Measurements from ENCODE around the gene PANK1. TPM values are rescaled to one million over a fixed set of nuclear protein-coding genes. Genes with fewer than 3 reads are reported as not detected.

The PANK1 gene
- total RNA-seq, 1 experiment from 2014 or later = 24.9 TPM

DNA sequence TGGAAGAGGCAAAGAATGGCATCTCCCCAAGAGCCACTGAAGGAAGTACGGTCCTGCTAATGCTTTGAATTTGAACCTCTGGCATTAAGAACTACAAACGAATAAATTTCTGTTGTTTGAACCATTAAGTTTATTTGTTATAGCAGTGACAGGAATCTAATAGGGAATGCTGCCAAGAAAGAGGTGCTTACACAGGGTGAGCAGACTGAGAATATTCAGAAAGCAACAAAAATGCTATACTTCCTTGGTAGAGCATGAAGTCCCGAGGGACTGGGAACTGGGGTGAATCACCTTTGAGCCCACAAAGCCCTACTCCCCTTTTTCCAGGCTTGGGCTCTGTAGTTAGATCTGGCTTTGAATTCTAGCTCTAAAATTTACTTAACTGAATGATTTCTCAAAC is 45.0 kb downstream of the PANK1 start (continued):
- TF ChIP-seq E2F5 (CRISPR knock-in tag; IDR thresholded peaks at IDR 0.05) = no peak
- no peak for TF ChIP-seq TEAD1 (CRISPR knock-in tag; IDR thresholded peaks at IDR 0.05)
- no peak for TF ChIP-seq ZNF263 (CRISPR knock-in tag; IDR thresholded peaks at IDR 0.05; ENCODE audit: low read depth)

- DNase-seq (ENCODE audit: low spot score) = no peak
- Mint-ChIP-seq H3K36me3 (peaks cover 51% of the 10 kb centered on the region), H3K4me1 (no peaks in the 10 kb centered on the region), H3K4me3 (no peak overlapping the region), H3K9me3 (no peaks in the 10 kb centered on the region), H3K27ac (no peak overlapping the region), H3K27me3 (ENCODE audit: low read depth) (no peaks in the 10 kb centered on the region)
- ChIA-PET POLR2A (no interaction called here), CTCF (no interaction called here)
- TF ChIP-seq CDX4 (CRISPR knock-in tag; IDR thresholded peaks at IDR 0.05; ENCODE audit: borderline replicate concordance) (no peak), FOXP4 (CRISPR knock-in tag; IDR thresholded peaks at IDR 0.05) (no peak), MAX (CRISPR knock-in tag; IDR thresholded peaks at IDR 0.05) (no peak), CBFB (CRISPR knock-in tag; IDR thresholded peaks at IDR 0.05; ENCODE audit: low read depth) (no peak), TP53 (CRISPR knock-in tag; IDR thresholded peaks at IDR 0.05) (no peak), STAT6 (CRISPR knock-in tag; conservative IDR thresholded peaks at IDR 0.05; ENCODE audit: low read depth) (no peak)
- ATAC-seq = no peak
These were observed 52.0 kb downstream of the PANK1 start for GRCh38 chr10:89593043-89593442.

DNA sequence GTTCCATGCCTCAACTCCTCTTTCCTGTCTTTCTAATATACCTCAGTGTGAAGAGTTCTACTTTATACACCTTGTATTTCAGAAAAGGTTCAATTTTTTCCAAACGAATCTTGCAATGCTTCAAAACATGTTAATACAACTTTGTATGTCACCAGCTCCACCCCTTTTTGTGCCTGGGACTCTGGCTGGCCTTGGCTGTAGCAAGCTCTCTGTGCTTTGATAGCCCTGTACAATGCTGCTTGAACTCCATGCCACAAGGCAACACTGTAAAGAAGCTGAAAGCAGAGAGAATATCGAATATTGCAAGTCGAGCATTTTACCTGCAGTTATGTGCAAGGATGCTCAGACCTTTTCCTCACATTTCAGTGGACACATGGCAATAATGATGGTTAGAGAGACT is 52.5 kb downstream of the PANK1 start:
- ChIA-PET POLR2A (no interaction called here), CTCF (no interaction called here)
- Mint-ChIP-seq H3K27me3 (ENCODE audit: low read depth) (no peaks in the 10 kb centered on the region), H3K4me1 (no peaks in the 10 kb centered on the region), H3K36me3 (peaks cover 50% of the 10 kb centered on the region), H3K9me3 (no peaks in the 10 kb centered on the region), H3K27ac (no peak overlapping the region), H3K4me3 (no peak overlapping the region)
- ATAC-seq = no peak
- DNase-seq (ENCODE audit: low spot score) = no peak
- TF ChIP-seq, protein P1, sequence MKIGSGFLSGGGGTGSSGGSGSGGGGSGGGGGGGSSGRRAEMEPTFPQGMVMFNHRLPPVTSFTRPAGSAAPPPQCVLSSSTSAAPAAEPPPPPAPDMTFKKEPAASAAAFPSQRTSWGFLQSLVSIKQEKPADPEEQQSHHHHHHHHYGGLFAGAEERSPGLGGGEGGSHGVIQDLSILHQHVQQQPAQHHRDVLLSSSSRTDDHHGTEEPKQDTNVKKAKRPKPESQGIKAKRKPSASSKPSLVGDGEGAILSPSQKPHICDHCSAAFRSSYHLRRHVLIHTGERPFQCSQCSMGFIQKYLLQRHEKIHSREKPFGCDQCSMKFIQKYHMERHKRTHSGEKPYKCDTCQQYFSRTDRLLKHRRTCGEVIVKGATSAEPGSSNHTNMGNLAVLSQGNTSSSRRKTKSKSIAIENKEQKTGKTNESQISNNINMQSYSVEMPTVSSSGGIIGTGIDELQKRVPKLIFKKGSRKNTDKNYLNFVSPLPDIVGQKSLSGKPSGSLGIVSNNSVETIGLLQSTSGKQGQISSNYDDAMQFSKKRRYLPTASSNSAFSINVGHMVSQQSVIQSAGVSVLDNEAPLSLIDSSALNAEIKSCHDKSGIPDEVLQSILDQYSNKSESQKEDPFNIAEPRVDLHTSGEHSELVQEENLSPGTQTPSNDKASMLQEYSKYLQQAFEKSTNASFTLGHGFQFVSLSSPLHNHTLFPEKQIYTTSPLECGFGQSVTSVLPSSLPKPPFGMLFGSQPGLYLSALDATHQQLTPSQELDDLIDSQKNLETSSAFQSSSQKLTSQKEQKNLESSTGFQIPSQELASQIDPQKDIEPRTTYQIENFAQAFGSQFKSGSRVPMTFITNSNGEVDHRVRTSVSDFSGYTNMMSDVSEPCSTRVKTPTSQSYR (CRISPR knock-in tag; IDR thresholded peaks at IDR 0.05) = no peak
- no peak for TF ChIP-seq CDX4 (CRISPR knock-in tag; IDR thresholded peaks at IDR 0.05; ENCODE audit: borderline replicate concordance)
- TF ChIP-seq ZNF138 (CRISPR knock-in tag; conservative IDR thresholded peaks at IDR 0.05) = no peak
- TF ChIP-seq, protein P2, sequence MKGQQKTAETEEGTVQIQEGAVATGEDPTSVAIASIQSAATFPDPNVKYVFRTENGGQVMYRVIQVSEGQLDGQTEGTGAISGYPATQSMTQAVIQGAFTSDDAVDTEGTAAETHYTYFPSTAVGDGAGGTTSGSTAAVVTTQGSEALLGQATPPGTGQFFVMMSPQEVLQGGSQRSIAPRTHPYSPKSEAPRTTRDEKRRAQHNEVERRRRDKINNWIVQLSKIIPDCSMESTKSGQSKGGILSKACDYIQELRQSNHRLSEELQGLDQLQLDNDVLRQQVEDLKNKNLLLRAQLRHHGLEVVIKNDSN (CRISPR knock-in tag; IDR thresholded peaks at IDR 0.05) = no peak
- no peak for TF ChIP-seq PRRX2 (CRISPR knock-in tag; IDR thresholded peaks at IDR 0.05)
- no peak for TF ChIP-seq IRF1 (CRISPR knock-in tag; IDR thresholded peaks at IDR 0.05)
- TF ChIP-seq CBFB (CRISPR knock-in tag; IDR thresholded peaks at IDR 0.05; ENCODE audit: low read depth) = no peak
- TF ChIP-seq ZBTB21 (CRISPR knock-in tag; IDR thresholded peaks at IDR 0.05; ENCODE audit: borderline replicate concordance) = no peak
- TF ChIP-seq OVOL2 (CRISPR knock-in tag; IDR thresholded peaks at IDR 0.05; ENCODE audit: borderline replicate concordance) = no peak
